ENCODE data around the gene ACLY. TPM values are rescaled to one million over a fixed set of nuclear protein-coding genes. Genes with fewer than 3 reads are reported as not detected.

Gene ACLY
- total and polyA plus RNA-seq, 10 of the 15 experiments (the other 5 are each of a cell fraction or from before 2014, with no cell fraction given): 32.6 to 224 (median 114) TPM

- no peak overlapping the region for H3K9ac ChIP-seq (ENCODE audit: control insufficient read depth, insufficient read depth, low read length)
- intact Hi-C loops (cut with micrococcal nuclease; ENCODE audit: unreplicated experiment): no loop called here
- no peak for TF ChIP-seq SMC3 (IDR thresholded peaks at IDR 0.05; ENCODE audit: borderline replicate concordance, low read length)
- no peak for TF ChIP-seq MXI1 (IDR thresholded peaks at IDR 0.05; ENCODE audit: low read depth, low read length)
- no peak for TF ChIP-seq ATF3 (IDR thresholded peaks at IDR 0.05; ENCODE audit: borderline replicate concordance, extremely low read depth, low read depth, low read length)
- TF ChIP-seq PAX5 (IDR thresholded peaks at IDR 0.05; ENCODE audit: borderline replicate concordance, low read depth, low read length): no peak
- TF ChIP-seq RAD21 (IDR thresholded peaks at IDR 0.05; ENCODE audit: insufficient read depth, low read depth, low read length): no peak
- no peak for TF ChIP-seq EED (IDR thresholded peaks at IDR 0.05; ENCODE audit: low read depth)
- TF ChIP-seq TCF12 (IDR thresholded peaks at IDR 0.05; ENCODE audit: low read depth, low read length): no peak
- no peak for TF ChIP-seq SRF (IDR thresholded peaks at IDR 0.05; ENCODE audit: low read depth in 2 of 2, low read length in 2 of 2)
- no peak for TF ChIP-seq CHD1 (IDR thresholded peaks at IDR 0.05; ENCODE audit: low read depth, low read length)
- no peak for TF ChIP-seq GABPA (IDR thresholded peaks at IDR 0.05; ENCODE audit: low read depth)
- TF ChIP-seq E4F1 (IDR thresholded peaks at IDR 0.05; ENCODE audit: borderline replicate concordance, partially characterized antibody): no peak
- peaks cover 33 to 48% of the 10 kb centered on the region in 2 experiments for H3K36me3 ChIP-seq (ENCODE audit: control insufficient read depth in 2 of 2, insufficient read depth in 2 of 2, low read length in 1 of 2)
- no peak overlapping the region for H3K27ac ChIP-seq (ENCODE audit: control insufficient read depth, insufficient read depth)
- ATAC-seq: no peak
- H3K79me2 ChIP-seq (ENCODE audit: control insufficient read depth, insufficient read depth, low read length): no peaks in the 10 kb centered on the region
- ChIA-PET RAD21 (ENCODE audit: unreplicated experiment) (no interaction called here), POLR2A (interaction anchor here (0.5 to 0.6 kb wide), 2 partner anchors 37 to 76 kb away, joined by 3 to 6 read pairs; no protein-coding TSS in a partner anchor), SMC1A (ENCODE audit: uncharacterized antibody, unreplicated experiment) (interaction anchor here (0.6 to 1.0 kb wide), 3 partner anchors 16 to 319 kb away, joined by 3 read pairs; no protein-coding TSS in a partner anchor), CTCF (interaction anchor here (0.6 to 0.8 kb wide), 2 partner anchors 10 to 228 kb away, joined by 3 read pairs; no protein-coding TSS in a partner anchor)
- H3K27me3 ChIP-seq (replicated peaks in 1 of 2; ENCODE audit: control insufficient read depth in 2 of 2, insufficient read depth in 2 of 2, low read length in 1 of 2): no peaks in the 10 kb centered on the region
- no TSS peak for BruUV-seq (replicated peaks)
- 86% methylated on average over 7 of the region's 7 CpGs for WGBS (ENCODE audit: insufficient coverage, insufficient replicate concordance, low lambda C conversion rate, missing lambda C conversion rate)
- H3K4me3 ChIP-seq: no peak overlapping the region
- H2AFZ ChIP-seq (ENCODE audit: control insufficient read depth, low read depth, low read length): no peak overlapping the region
- DNase-seq (ENCODE audit: low read depth, low spot score): no peak
- H3K4me1 ChIP-seq (ENCODE audit: control insufficient read depth, insufficient read depth, low read length): no peaks in the 10 kb centered on the region
- no peaks in the 10 kb centered on the region for H3K9me3 ChIP-seq (replicated peaks; ENCODE audit: control insufficient read depth, insufficient read depth, low read length)
- H4K20me1 ChIP-seq (ENCODE audit: control insufficient read depth, insufficient read depth): no peaks in the 10 kb centered on the region
- FAIRE-seq: no peak
- H3K4me2 ChIP-seq (ENCODE audit: control insufficient read depth, insufficient read depth): no peak overlapping the region
- in situ Hi-C loops (cut with MboI): no loop called here
These were observed 23.9 kb downstream of the ACLY start for GRCh38 chr17:41894791-41895331.

All from GM12878 (cell line).